Parathyroid adenoma (tissue), 2 donors: ENCODE measurements around the gene RERE.

Source experiments
- H2AFZ ChIP-seq: fragments of 300-600 bp; sonication (generic); one replicate; pipeline ENCODE4 v1.7.0; 2017; ENCODE audit warnings: antibody characterized with exemption, mild to moderate bottlenecking
- H3K27ac ChIP-seq: fragments of 300-600 bp; sonication (generic); one replicate; pipeline ENCODE4 v1.7.0; 2017
- H3K27me3 ChIP-seq: fragments of 300-600 bp; sonication (generic); one replicate; pipeline ENCODE4 v1.7.0; 2017; ENCODE audit warnings: low read length; ENCODE audit not compliant: control insufficient read depth, insufficient read depth
- H3K36me3 ChIP-seq: fragments of 300-600 bp; sonication (generic); one replicate; pipeline ENCODE4 v1.7.0; 2017; ENCODE audit warnings: low read length; ENCODE audit not compliant: control insufficient read depth, insufficient read depth
- H3K4me1 ChIP-seq: fragments of 300-600 bp; sonication (generic); one replicate; pipeline ENCODE4 v1.7.0; 2017; ENCODE audit warnings: control low read depth
- H3K4me2 ChIP-seq: fragments of 300-600 bp; sonication (generic); one replicate; pipeline ENCODE4 v1.7.0; 2017; ENCODE audit warnings: low read length
- H3K4me3 ChIP-seq: fragments of 300-600 bp; sonication (generic); one replicate; pipeline ENCODE4 v1.7.0; 2017; ENCODE audit warnings: low read depth, low read length
- H3K79me2 ChIP-seq: fragments of 300-600 bp; sonication (generic); one replicate; pipeline ENCODE4 v1.7.0; 2017; ENCODE audit warnings: control low read depth
- H3K9ac ChIP-seq: fragments of 300-600 bp; sonication (generic); one replicate; pipeline ENCODE4 v1.7.0; 2017; ENCODE audit warnings: mild to moderate bottlenecking
- H3K9me3 ChIP-seq: fragments of 300-600 bp; sonication (generic); one replicate; pipeline ENCODE4 v1.7.0; 2017; ENCODE audit warnings: low read length; ENCODE audit not compliant: control insufficient read depth
- CTCF ChIP-seq: fragments of 300-600 bp; sonication (generic); IDR thresholded peaks from one replicate; pipeline ENCODE4 v1.7.0; 2017; ENCODE audit warnings: antibody characterized with exemption, mild to moderate bottlenecking
- donor health status: primary hyperparathyroidism.

The RERE gene

GRCh38 chr1:8680664-8681650, 136.5 kb downstream of the RERE start:
- peaks cover 35% of the 10 kb centered on the region for H3K79me2 ChIP-seq
- H3K4me2 ChIP-seq: peak overlapping the region; percentile 38
- no peak overlapping the region for H3K4me3 ChIP-seq
- H3K27me3 ChIP-seq: no peaks in the 10 kb centered on the region
- TF ChIP-seq CTCF: no peak
- H3K9me3 ChIP-seq: no peaks in the 10 kb centered on the region
- H2AFZ ChIP-seq: no peak overlapping the region
- peaks cover 11% of the 10 kb centered on the region for H3K4me1 ChIP-seq
- no peak overlapping the region for H3K9ac ChIP-seq
- no peaks in the 10 kb centered on the region for H3K36me3 ChIP-seq
- peak overlapping the region; percentile 5 for H3K27ac ChIP-seq

DNA sequence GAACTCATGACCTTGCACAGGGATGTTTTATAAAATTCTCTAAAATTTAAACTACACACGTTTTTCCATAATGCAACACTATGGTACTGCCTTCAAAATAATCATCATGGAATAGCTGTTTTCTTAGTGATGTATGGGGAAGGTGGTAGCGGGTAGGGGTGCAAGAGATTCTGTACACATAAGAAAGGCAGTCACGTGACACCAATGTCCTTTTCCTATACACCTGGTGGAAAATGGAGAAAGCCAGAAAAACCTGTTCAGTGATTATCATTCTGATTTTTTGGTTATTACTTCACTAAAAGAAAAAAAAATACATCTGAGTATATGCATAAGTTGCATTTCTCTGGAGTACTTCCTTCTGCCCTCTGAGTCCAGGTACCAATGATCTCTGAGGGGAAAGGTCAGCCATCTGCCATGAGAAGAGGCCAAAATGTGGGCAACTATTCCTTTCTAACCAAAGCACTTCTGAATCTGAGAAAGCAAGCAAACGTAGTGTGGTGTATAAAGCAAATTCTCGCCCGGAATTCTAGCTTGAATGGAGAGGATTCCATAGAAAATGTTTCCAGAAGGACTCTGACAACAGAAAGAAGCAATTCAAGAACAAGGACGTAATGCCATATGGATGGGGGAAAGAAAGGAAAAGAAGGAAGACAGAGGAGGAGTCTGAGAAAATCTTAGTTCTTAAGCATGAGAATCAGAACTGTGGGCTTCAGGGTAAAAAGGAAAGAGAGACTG, 137.3 kb downstream of the RERE start:
- no peak for TF ChIP-seq CTCF
- Histone ChIP-seq H3K4me1 (peaks cover 11% of the 10 kb centered on the region), H3K27ac (peak overlapping the region; percentile 5), H3K27me3 (no peaks in the 10 kb centered on the region), H3K4me2 (peak overlapping the region; percentile 38), H3K4me3 (no peak overlapping the region), H2AFZ (no peak overlapping the region), H3K79me2 (peaks cover 40% of the 10 kb centered on the region), H3K9ac (no peak overlapping the region), H3K36me3 (no peaks in the 10 kb centered on the region), H3K9me3 (no peaks in the 10 kb centered on the region)

GRCh38 chr1:8679395-8679800, 138.0 kb downstream of the RERE start:
- TF ChIP-seq CTCF: no peak
- Histone ChIP-seq H3K4me3 (no peak overlapping the region), H3K4me1 (peaks cover 11% of the 10 kb centered on the region), H3K36me3 (no peaks in the 10 kb centered on the region), H3K4me2 (peak overlapping the region; percentile 1), H3K9me3 (no peaks in the 10 kb centered on the region), H3K27ac (peak overlapping the region; percentile 5), H3K27me3 (no peaks in the 10 kb centered on the region), H3K79me2 (peaks cover 33% of the 10 kb centered on the region), H2AFZ (no peak overlapping the region), H3K9ac (no peak overlapping the region)

GRCh38 chr1:8678673-8679394, 138.6 kb downstream of the RERE start:
- no peak for TF ChIP-seq CTCF
- no peak overlapping the region for H3K4me3 ChIP-seq
- no peak overlapping the region for H3K9ac ChIP-seq
- no peaks in the 10 kb centered on the region for H3K9me3 ChIP-seq
- no peaks in the 10 kb centered on the region for H3K36me3 ChIP-seq
- H3K4me1 ChIP-seq: peaks cover 11% of the 10 kb centered on the region
- no peak overlapping the region for H2AFZ ChIP-seq
- peak overlapping the region; percentile 5 for H3K27ac ChIP-seq
- H3K27me3 ChIP-seq: no peaks in the 10 kb centered on the region
- H3K79me2 ChIP-seq: peaks cover 35% of the 10 kb centered on the region
- H3K4me2 ChIP-seq: no peak overlapping the region
